Tibial artery (tissue), 4 donors: Measurements from ENCODE around the gene CTNNA3.

Experiments used
- DNase-seq, 2 donors: peaks; one replicate each; pipeline ENCODE4 v3.0.0-alpha.2; 2019
- H3K27ac ChIP-seq, 2 donors: fragments of 200-600 bp; sonication (generic) in 1 of 2; 1 replicate in 1 of 2; 2 replicates in 1 of 2; pipeline ENCODE4 v1.5.1; 2018 to 2019; ENCODE audit warnings: mild to moderate bottlenecking in 1 of 2
- H3K27me3 ChIP-seq, 2 donors: fragments of 200-600 bp; sonication (generic) in 1 of 2; one replicate each; pipeline versions ENCODE4 v1.5.1 to v1.6.0; 2016 to 2019
- H3K36me3 ChIP-seq, 3 donors: fragments of 200-600 bp; sonication (generic) in 2 of 3; one replicate each; pipeline ENCODE4 v1.5.1; 2016 to 2019; ENCODE audit warnings: mild to moderate bottlenecking in 2 of 3
- H3K4me1 ChIP-seq, 4 donors: fragments of 200-600 bp; sonication (generic) in 2 of 4; 1 replicate in 3 of 4; 2 replicates in 1 of 4; pipeline ENCODE4 v1.5.1; 2016 to 2019
- H3K4me3 ChIP-seq, 2 donors: fragments of 200-600 bp; sonication (generic) in 1 of 2; 1 replicate in 1 of 2; 2 replicates in 1 of 2; pipeline ENCODE4 v1.5.1; 2018 to 2019; ENCODE audit warnings: mild to moderate bottlenecking in 2 of 2
- H3K9me3 ChIP-seq, 3 donors: fragments of 200-600 bp; sonication (generic) in 1 of 3; one replicate each; pipeline ENCODE4 v1.5.1; 2016 to 2019
- intact Hi-C: fragments of 100-400 bp; cut with DNase I; formaldehyde crosslinking; loops from one replicate; pipeline ENCODE4 v1.15.0; 2023; ENCODE audit warnings: low total_unique reads
- TF ChIP-seq, protein P1 (sequence below), 2 experiments: fragments of 200-600 bp in 1 of 2; fragments of 450-650 bp in 1 of 2; IDR thresholded peaks; one replicate each; pipeline ENCODE4 v1.5.1; 2017 to 2019; ENCODE audit warnings: antibody characterized with exemption in 2 of 2, mild to moderate bottlenecking in 1 of 2, moderate library complexity in 1 of 2

CTNNA3 gene

GRCh38 chr10:66591865-66592264 lies 1104.1 kb downstream of the CTNNA3 start:
- intact Hi-C loops: no loop called here
- Histone ChIP-seq H3K27ac (no peak overlapping the region), H3K4me1 (no peaks in the 10 kb centered on the region), H3K9me3 (no peaks in the 10 kb centered on the region), H3K36me3 (no peaks in the 10 kb centered on the region), H3K27me3 (no peaks in the 10 kb centered on the region), H3K4me3 (no peak overlapping the region)
- no peak for DNase-seq
- TF ChIP-seq, protein P1, sequence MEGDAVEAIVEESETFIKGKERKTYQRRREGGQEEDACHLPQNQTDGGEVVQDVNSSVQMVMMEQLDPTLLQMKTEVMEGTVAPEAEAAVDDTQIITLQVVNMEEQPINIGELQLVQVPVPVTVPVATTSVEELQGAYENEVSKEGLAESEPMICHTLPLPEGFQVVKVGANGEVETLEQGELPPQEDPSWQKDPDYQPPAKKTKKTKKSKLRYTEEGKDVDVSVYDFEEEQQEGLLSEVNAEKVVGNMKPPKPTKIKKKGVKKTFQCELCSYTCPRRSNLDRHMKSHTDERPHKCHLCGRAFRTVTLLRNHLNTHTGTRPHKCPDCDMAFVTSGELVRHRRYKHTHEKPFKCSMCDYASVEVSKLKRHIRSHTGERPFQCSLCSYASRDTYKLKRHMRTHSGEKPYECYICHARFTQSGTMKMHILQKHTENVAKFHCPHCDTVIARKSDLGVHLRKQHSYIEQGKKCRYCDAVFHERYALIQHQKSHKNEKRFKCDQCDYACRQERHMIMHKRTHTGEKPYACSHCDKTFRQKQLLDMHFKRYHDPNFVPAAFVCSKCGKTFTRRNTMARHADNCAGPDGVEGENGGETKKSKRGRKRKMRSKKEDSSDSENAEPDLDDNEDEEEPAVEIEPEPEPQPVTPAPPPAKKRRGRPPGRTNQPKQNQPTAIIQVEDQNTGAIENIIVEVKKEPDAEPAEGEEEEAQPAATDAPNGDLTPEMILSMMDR (IDR thresholded peaks at IDR 0.05): no peak

DNA sequence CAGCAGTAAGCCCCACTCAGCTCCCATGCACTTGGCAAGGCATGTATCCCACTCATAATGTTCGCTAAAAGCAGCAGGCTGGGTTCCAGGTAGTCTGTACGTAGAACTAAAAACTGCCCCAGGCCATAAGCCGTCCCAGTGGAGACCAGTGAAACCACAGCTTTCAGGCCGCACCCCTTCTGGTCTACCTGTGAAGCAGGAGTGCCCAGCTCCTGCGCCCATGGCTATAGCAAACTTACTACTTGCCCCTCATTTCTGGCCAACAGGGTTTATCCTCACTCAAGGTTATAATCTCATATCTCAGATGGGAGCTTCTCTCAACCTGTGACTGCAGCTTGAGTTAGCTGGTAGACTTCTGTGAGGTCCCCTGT lies 1108.3 kb downstream of the CTNNA3 start:
- DNase-seq: no peak
- intact Hi-C loops: no loop called here
- Histone ChIP-seq H3K36me3 (no peaks in the 10 kb centered on the region), H3K27ac (no peak overlapping the region), H3K9me3 (no peaks in the 10 kb centered on the region), H3K4me3 (no peak overlapping the region), H3K4me1 (no peaks in the 10 kb centered on the region), H3K27me3 (no peaks in the 10 kb centered on the region)
- TF ChIP-seq, protein P1 (IDR thresholded peaks at IDR 0.05): no peak

GRCh38 chr10:66586897-66587679 lies 1108.9 kb downstream of the CTNNA3 start:
- intact Hi-C loops: no loop called here
- H3K36me3 ChIP-seq: no peaks in the 10 kb centered on the region
- no peaks in the 10 kb centered on the region for H3K9me3 ChIP-seq
- no peaks in the 10 kb centered on the region for H3K27me3 ChIP-seq
- H3K4me3 ChIP-seq: no peak overlapping the region
- TF ChIP-seq, protein P1 (IDR thresholded peaks at IDR 0.05): no peak
- no peaks in the 10 kb centered on the region for H3K4me1 ChIP-seq
- no peak for DNase-seq
- H3K27ac ChIP-seq: no peak overlapping the region

- intact Hi-C loops: no loop called here
- TF ChIP-seq, protein P1 (IDR thresholded peaks at IDR 0.05): no peak
These were observed 1109.9 kb downstream of the CTNNA3 start for GRCh38 chr10:66586073-66586472.

DNA sequence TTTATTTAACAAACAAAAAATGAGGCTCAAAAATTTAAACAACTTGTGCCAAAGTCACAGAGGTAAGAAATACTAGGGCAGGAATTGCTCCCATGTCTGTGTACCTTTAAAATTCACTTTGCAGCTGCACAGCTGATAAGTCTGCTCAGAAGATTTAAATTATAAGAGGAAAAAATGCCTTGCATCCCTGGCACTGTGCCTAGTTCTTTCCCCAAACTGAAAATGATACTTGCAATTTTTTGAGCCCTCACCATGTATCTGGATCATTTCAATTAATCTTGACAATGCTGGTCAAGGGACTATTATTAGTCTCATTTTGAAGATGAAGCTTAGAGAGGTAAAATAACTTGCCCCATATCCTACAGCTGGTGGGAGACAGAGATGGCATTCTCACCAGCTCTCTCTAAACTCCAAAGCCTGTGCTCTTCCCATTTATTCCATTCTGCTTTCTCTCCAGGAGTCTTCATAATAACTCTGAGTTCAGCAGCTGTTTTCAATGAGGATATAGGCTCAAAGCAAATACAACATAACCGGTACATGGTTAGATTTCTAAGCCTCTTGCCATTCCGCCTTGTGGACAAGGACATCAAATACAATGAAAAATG lies 1120.6 kb downstream of the CTNNA3 start:
- H3K36me3 ChIP-seq: no peaks in the 10 kb centered on the region
- no peak overlapping the region for H3K4me3 ChIP-seq
- intact Hi-C loops: no loop called here
- no peak for DNase-seq
- no peaks in the 10 kb centered on the region for H3K4me1 ChIP-seq
- H3K27ac ChIP-seq: no peak overlapping the region
- TF ChIP-seq, protein P1 (IDR thresholded peaks at IDR 0.05): no peak
- H3K27me3 ChIP-seq: no peaks in the 10 kb centered on the region
- H3K9me3 ChIP-seq: no peaks in the 10 kb centered on the region

More at GRCh38 chr10:66586073-66586472, 1109.9 kb downstream of the CTNNA3 start:
- Histone ChIP-seq H3K4me1 (no peaks in the 10 kb centered on the region), H3K36me3 (no peaks in the 10 kb centered on the region), H3K27me3 (no peaks in the 10 kb centered on the region), H3K9me3 (no peaks in the 10 kb centered on the region), H3K27ac (no peak overlapping the region), H3K4me3 (no peak overlapping the region)
- DNase-seq: no peak
